K562 (cell line): ENCODE measurements around the gene GUCA1A. TPM values are rescaled to one million over a fixed set of nuclear protein-coding genes. Genes with fewer than 3 reads are reported as not detected.
A peak's percentile ranks its signal among the peaks of the same experiment; 100 is the strongest.

Experiments used
- ATAC-seq: fragments of 200-7000 bp; cut with Tn5 transposase; 3 replicates; pipeline ENCODE4 v1.9.1; 2020; ENCODE audit warnings: moderate library complexity
- BruUV-seq: library from RNA; stranded (reverse); fragments of 400-500 nt; replicated peaks from 2 replicates; lab custom pipeline; 2021; lab: Mats Ljungman, UMichigan
- CTCF ChIA-PET: fragments of 300-600 bp; formaldehyde crosslinking; extraction: SDS; loops from one replicate; lab custom pipeline; 2021; ENCODE audit warnings: low intra/inter-chr PET ratio; lab: Yijun Ruan, JAX
- POLR2A ChIA-PET: fragments of 300-600, 350-650 bp; sonication (Branson Sonifier 250); formaldehyde crosslinking; extraction: SDS; loops from one replicate; lab custom pipeline; 2021; ENCODE audit warnings: antibody characterized with exemption, inconsistent platforms; lab: Yijun Ruan, JAX
- DNase-seq, 4 experiments: peaks; one replicate each; pipeline versions ENCODE4 v3.0.0 to v3.0.0-alpha.2; 2011 to 2018; ENCODE audit warnings: low spot score in 3 of 4, mixed read lengths in 3 of 4; ENCODE audit errors: extremely low read depth in 1 of 4
- FAIRE-seq: peaks from 2 replicates; lab custom pipeline; 2011; peaks lifted over from hg19 to GRCh38; lab: Jason Lieb, UNC
- H2AFZ ChIP-seq: 2 replicates; pipeline ENCODE4 v1.6.0; 2011; ENCODE audit warnings: low read depth, low read length, control low read depth, inconsistent platforms
- H3K27ac ChIP-seq: fragments of 200-600 bp; 3 replicates; pipeline ENCODE4 v1.8.0; 2011; ENCODE audit warnings: low read depth, mild to moderate bottlenecking, control low read depth, inconsistent platforms, low read length, moderate library complexity, mixed read lengths; ENCODE audit errors: extremely low read depth
- H3K27me3 ChIP-seq, 2 experiments: fragments of 300-600 bp in 1 of 2; 2 replicates in 1 of 2; 3 replicates in 1 of 2; pipeline versions ENCODE4 v1.6.0 to v1.8.0; 2011; ENCODE audit warnings: inconsistent platforms in 2 of 2, low read length in 2 of 2, mild to moderate bottlenecking in 1 of 2, mixed read lengths in 1 of 2, moderate library complexity in 1 of 2; ENCODE audit not compliant: control insufficient read depth in 2 of 2, insufficient read depth in 2 of 2
- H3K36me3 ChIP-seq: fragments of 300-600 bp; 3 replicates; pipeline ENCODE4 v1.8.0; 2011; ENCODE audit warnings: mild to moderate bottlenecking, low read length, inconsistent platforms; ENCODE audit not compliant: control insufficient read depth, insufficient read depth
- H3K4me1 ChIP-seq, 2 experiments: fragments of 200-600 bp in 1 of 2; replicated peaks in 1 of 2; 2 replicates in 1 of 2; 3 replicates in 1 of 2; pipeline versions ENCODE4 v1.5.1 to v1.8.0; 2011; ENCODE audit warnings: inconsistent platforms in 2 of 2, low read length in 2 of 2, mild to moderate bottlenecking in 1 of 2, mixed read lengths in 1 of 2, moderate library complexity in 1 of 2; ENCODE audit not compliant: control insufficient read depth in 2 of 2, insufficient read depth in 2 of 2
- H3K4me2 ChIP-seq: 2 replicates; pipeline ENCODE4 v1.6.1; 2011; ENCODE audit warnings: low read length, control low read depth, inconsistent platforms, mixed read lengths; ENCODE audit not compliant: insufficient read depth
- H3K4me3 ChIP-seq: fragments of 200-600 bp; sonication (generic), shearing (Covaris generic); 2 replicates; pipeline ENCODE4 v1.5.1; 2016; ENCODE audit warnings: control low read depth, inconsistent platforms
- H3K79me2 ChIP-seq: fragments of 200-600 bp; 3 replicates; pipeline ENCODE4 v1.8.0; 2011; ENCODE audit warnings: low read length, inconsistent platforms; ENCODE audit not compliant: control insufficient read depth, insufficient read depth
- H3K9ac ChIP-seq, 2 experiments: 2 replicates each; pipeline versions ENCODE4 v1.6.0 to v1.6.1; 2011; ENCODE audit warnings: low read depth in 2 of 2, low read length in 2 of 2, control low read depth in 1 of 2, inconsistent platforms in 1 of 2, mild to moderate bottlenecking in 1 of 2, mixed read lengths in 1 of 2; ENCODE audit not compliant: insufficient read depth in 1 of 2
- H3K9me1 ChIP-seq: one replicate; pipeline ENCODE4 v1.6.0; 2011; ENCODE audit warnings: inconsistent platforms, mild to moderate bottlenecking, low read length, moderate library complexity; ENCODE audit not compliant: control insufficient read depth, insufficient read depth
- H3K9me3 ChIP-seq: replicated peaks from 2 replicates; pipeline ENCODE4 v1.5.1; 2011; ENCODE audit warnings: low read depth, low read length, inconsistent platforms; ENCODE audit not compliant: control insufficient read depth, insufficient read depth
- H4K20me1 ChIP-seq: replicated peaks from 2 replicates; pipeline ENCODE4 v1.6.1; 2011; ENCODE audit warnings: low read length, inconsistent platforms, mixed read lengths; ENCODE audit not compliant: control insufficient read depth, insufficient read depth
- ATF2 ChIP-seq: sonication (generic); formaldehyde crosslinking; IDR thresholded peaks from 2 replicates; pipeline ENCODE4 v1.8.1; 2022; ENCODE audit warnings: missing genetic modification reagents
- CLOCK ChIP-seq: fragments of 250-450 bp; sonication (Bioruptor Pico); IDR thresholded peaks from 2 replicates; pipeline ENCODE4 v1.4.0; 2020; ENCODE audit warnings: mild to moderate bottlenecking, moderate library complexity, borderline replicate concordance
- DPF2 ChIP-seq: fragments of 450-650 bp; IDR thresholded peaks from 2 replicates; pipeline ENCODE4 v1.6.1; 2016
- GTF2A2 ChIP-seq: IDR thresholded peaks from 2 replicates; pipeline ENCODE4 v1.6.1; 2016; ENCODE audit warnings: mild to moderate bottlenecking, missing genetic modification characterization, missing compliant biosample characterization
- HNRNPLL ChIP-seq: fragments of 200-400 bp; formaldehyde crosslinking; IDR thresholded peaks from 2 replicates; pipeline ENCODE4 v1.6.1; 2017; ENCODE audit warnings: low read length, low read depth, mild to moderate bottlenecking; ENCODE audit not compliant: poor library complexity, severe bottlenecking
- MLLT1 ChIP-seq, 2 experiments: fragments of 450-650 bp; IDR thresholded peaks; 2 replicates each; pipeline ENCODE4 v1.6.1; 2016
- VEZF1 ChIP-seq: fragments of 200-800 bp; sonication (Bioruptor generic); IDR thresholded peaks from 2 replicates; pipeline ENCODE4 v1.6.1; 2017; ENCODE audit warnings: missing genetic modification characterization, missing compliant biosample characterization
- ZBTB43 ChIP-seq: sonication (generic); formaldehyde crosslinking; IDR thresholded peaks from 2 replicates; pipeline ENCODE4 v1.8.0; 2023; ENCODE audit warnings: mild to moderate bottlenecking, missing genetic modification reagents
- ZNF76 ChIP-seq: fragments of 250-450 bp; sonication (Bioruptor Pico); IDR thresholded peaks from 2 replicates; pipeline ENCODE4 v1.4.0; 2020; ENCODE audit warnings: mild to moderate bottlenecking, moderate library complexity, borderline replicate concordance
- WGBS: fragments of 100-300 bp; shearing (Covaris generic); methylation state at CpG from one replicate; pipeline ENCODE4 v1.1.6; 2016; ENCODE audit warnings: low coverage, mixed read lengths; ENCODE audit not compliant: insufficient coverage; ENCODE audit errors: missing lambda C conversion rate; 5-methylcytosine and 5-hydroxymethylcytosine counted together
- in situ Hi-C: fragments of 300-500 bp; cut with MboI; formaldehyde crosslinking; loops from 4 replicates; pipeline ENCODE4 v1.15.0; 2018; ENCODE audit warnings: inconsistent platforms, mixed read lengths
- intact Hi-C: fragments of 100-400 bp; cut with micrococcal nuclease; formaldehyde crosslinking; loops from 2 replicates; pipeline ENCODE4 v1.14.2; 2022
- polyA plus RNA-seq, 8 experiments: library from polyadenylated mRNA; depleted of rRNA in 4 of 8; stranded (reverse) in 5 of 8; unstranded in 3 of 8; fragments of >200 nt; fragmentation: Nextera tagmentation in 2 of 8; fragmentation: Illumina TruSeq in 1 of 8; extraction: Ambion mirVana in 2 of 8; extraction: Trizol in 1 of 8; gene quantifications; 2 replicates each; pipeline versions ENCODE4 v1.2.1 to v1.2.3, GENCODE V29; 2011 to 2014; ENCODE audit warnings: inconsistent platforms in 1 of 8, missing spikeins in 1 of 8
- total RNA-seq, 7 experiments: library from RNA; depleted of rRNA in 6 of 7; stranded (reverse); fragments of >200 nt in 6 of 7; fragmentation: Illumina TruSeq in 2 of 7; extraction: Trizol in 2 of 7; gene quantifications; 2 replicates each; pipeline versions ENCODE4 v1.2.1 to v1.2.3, GENCODE V29; 2011 to 2021; ENCODE audit warnings: low replicate concordance in 1 of 7

Gene GUCA1A
- total and polyA plus RNA-seq, 9 of the 15 experiments (the other 6 are each of a cell fraction or from before 2014, with no cell fraction given): not detected

GRCh38 chr6:42128460-42129359, 44.5 kb upstream of the GUCA1A start (continued):
- TF ChIP-seq CLOCK: no peak
- peak in 1 of 2 experiments; percentile 93; a peak in 2 of 4 replicates for TF ChIP-seq MLLT1 (IDR thresholded peaks at IDR 0.05)

GRCh38 chr6:42129360-42129676, 43.8 kb upstream of the GUCA1A start:
- no peaks in the 10 kb centered on the region for H3K36me3 ChIP-seq
- H3K27ac ChIP-seq: no peak overlapping the region
- peak; percentile 9; the same call in 2 of the 3 replicates for ATAC-seq
- no TSS peak for BruUV-seq
- H3K9me1 ChIP-seq: no peaks in the 10 kb centered on the region
- H3K4me3 ChIP-seq: no peak overlapping the region
- no peak overlapping the region for H3K4me2 ChIP-seq
- no peaks in the 10 kb centered on the region; the same call in 1 of the 2 replicates for H4K20me1 ChIP-seq
- H3K79me2 ChIP-seq: no peaks in the 10 kb centered on the region
- H2AFZ ChIP-seq: no peak overlapping the region
- intact Hi-C loops: loop anchor here (2.0 kb wide), 1 partner anchor 55 kb away; no protein-coding TSS in a partner anchor
- WGBS: 49% methylated on average over 2 of the region's 2 CpGs
- ChIA-PET POLR2A (interaction anchor here (1.0 to 1.4 kb wide), 7 partner anchors 8 to 33 kb away, joined by 3 to 8 read pairs (median 5); no protein-coding TSS in a partner anchor), CTCF (interaction anchor here (1.0 to 1.7 kb wide), 2 partner anchors 54 to 342 kb away, joined by 3 to 7 read pairs; partner anchors contain the start of gene TOMM6)
- H3K9ac ChIP-seq: no peak overlapping the region
- peaks cover 12 to 29% of the 10 kb centered on the region in 2 experiments; a peak in 4 of 5 replicates for H3K4me1 ChIP-seq
- in situ Hi-C loops: no loop called here
- peaks cover 0 to 6% of the 10 kb centered on the region in 2 experiments; a peak in 1 of 5 replicates for H3K27me3 ChIP-seq
- no peak for FAIRE-seq
- H3K9me3 ChIP-seq: no peaks in the 10 kb centered on the region
- no peak for DNase-seq
- TF ChIP-seq ZBTB43 (CRISPR knock-in tag) (no peak), DPF2 (no peak), HNRNPLL (no peak), ZNF76 (CRISPR knock-in tag) (no peak), ATF2 (CRISPR knock-in tag) (no peak), VEZF1 (CRISPR knock-in tag) (no peak), GTF2A2 (no peak)
